GM15510 (cell line): Measurements from ENCODE around the gene TMEM145.

Experiments used
- POLR2A ChIP-seq: IDR thresholded peaks from 3 replicates; pipeline ENCODE4 v1.6.1; 2011; ENCODE audit warnings: borderline replicate concordance; ENCODE audit not compliant: insufficient read length; ENCODE audit errors: extremely low read depth

The TMEM145 gene

DNA sequence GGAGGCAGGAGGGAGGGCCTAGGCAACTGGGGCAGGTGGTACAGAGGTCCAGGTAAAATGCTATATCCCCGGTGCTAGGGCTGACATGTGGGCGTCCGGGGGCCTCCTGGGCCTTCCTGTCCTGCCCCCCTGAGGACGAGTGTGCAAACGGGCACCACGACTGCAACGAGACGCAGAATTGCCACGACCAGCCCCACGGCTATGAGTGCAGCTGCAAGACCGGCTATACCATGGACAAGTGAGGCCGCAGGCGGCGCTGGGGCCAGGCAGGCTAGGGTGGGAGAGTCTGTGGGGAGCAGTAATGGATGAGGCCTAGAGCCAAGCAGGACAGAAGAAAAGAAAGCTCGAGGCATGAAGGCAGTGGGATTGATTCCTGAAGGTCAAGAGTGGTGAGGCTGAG is 55.7 kb downstream of the TMEM145 start:
- no peak for TF ChIP-seq POLR2A

- TF ChIP-seq POLR2A: no peak
These were observed 56.4 kb downstream of the TMEM145 start for GRCh38 chr19:42369433-42370067.

DNA sequence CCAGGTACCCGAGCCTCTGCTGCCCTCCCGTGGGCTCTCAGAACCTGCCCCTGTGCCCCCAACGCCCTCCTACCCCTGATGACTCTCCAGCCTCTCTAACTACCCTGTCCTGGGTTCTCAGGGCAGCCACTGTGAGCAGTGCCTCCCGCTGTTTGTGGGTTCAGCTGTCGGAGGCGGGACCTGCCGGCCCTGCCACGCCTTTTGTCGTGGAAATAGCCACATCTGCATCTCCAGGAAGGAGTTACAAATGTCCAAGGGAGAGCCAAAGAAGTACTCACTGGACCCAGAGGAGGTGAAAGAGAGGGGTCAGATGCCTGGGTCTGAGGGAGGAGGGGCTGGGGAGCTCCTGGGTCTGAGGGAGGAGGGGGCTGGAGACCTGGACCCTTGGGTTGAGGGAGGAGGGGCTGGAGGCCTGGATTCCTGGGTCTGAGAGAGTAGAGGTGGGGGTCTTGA is 57.0 kb downstream of the TMEM145 start:
- no peak for TF ChIP-seq POLR2A

- no peak for TF ChIP-seq POLR2A
These were observed 57.6 kb downstream of the TMEM145 start for GRCh38 chr19:42370626-42371175.
